ENCODE results near the gene EFCAB5. TPM values are rescaled to one million over a fixed set of nuclear protein-coding genes. Genes with fewer than 3 reads are reported as not detected.
"Not testable (repeated sequence)": the region's sequence is repeated elsewhere in the genome, so short reads cannot be mapped to it uniquely, and the experiment has no call there.

EFCAB5 gene
- total RNA-seq, 1 experiment from 2014 or later, result 0.57 TPM

- peak; percentile 17 for DNase-seq (ENCODE audit: extremely low read depth, low read depth)
These were observed 8.1 kb upstream of the EFCAB5 start for GRCh38 chr17:29933379-29933778.

- DNase-seq (ENCODE audit: extremely low read depth, low read depth), result not testable (repeated sequence)
These were observed 5.5 kb upstream of the EFCAB5 start for GRCh38 chr17:29935909-29936308.

- DNase-seq (ENCODE audit: extremely low read depth, low read depth), result no peak
These were observed 4.7 kb upstream of the EFCAB5 start for GRCh38 chr17:29936724-29937123.

- DNase-seq (ENCODE audit: extremely low read depth, low read depth), result no peak
These were observed 3.8 kb downstream of the EFCAB5 start for GRCh38 chr17:29945281-29945680.

- no peak for DNase-seq (ENCODE audit: extremely low read depth, low read depth)
These were observed 7.2 kb downstream of the EFCAB5 start for GRCh38 chr17:29948448-29949215.

GRCh38 chr17:29949696-29950095, 8.3 kb downstream of the EFCAB5 start:
- no peak for DNase-seq (ENCODE audit: extremely low read depth, low read depth)

- DNase-seq (ENCODE audit: extremely low read depth, low read depth), result no peak
These were observed 13.0 kb downstream of the EFCAB5 start for GRCh38 chr17:29954405-29954804.

- no peak for DNase-seq (ENCODE audit: extremely low read depth, low read depth)
These were observed 14.8 kb downstream of the EFCAB5 start for GRCh38 chr17:29956225-29956624.

GRCh38 chr17:29957488-29957887, 16.1 kb downstream of the EFCAB5 start:
- not testable (repeated sequence) for DNase-seq (ENCODE audit: extremely low read depth, low read depth)

- no peak for DNase-seq (ENCODE audit: extremely low read depth, low read depth)
These were observed 17.7 kb downstream of the EFCAB5 start for GRCh38 chr17:29958947-29959657.

GRCh38 chr17:29959658-29960337, 18.4 kb downstream of the EFCAB5 start:
- no peak for DNase-seq (ENCODE audit: extremely low read depth, low read depth)

GRCh38 chr17:29962656-29963055, 21.2 kb downstream of the EFCAB5 start:
- no peak for DNase-seq (ENCODE audit: extremely low read depth, low read depth)

- DNase-seq (ENCODE audit: extremely low read depth, low read depth), result no peak
These were observed 26.8 kb downstream of the EFCAB5 start for GRCh38 chr17:29968271-29968670.

- DNase-seq (ENCODE audit: extremely low read depth, low read depth), result no peak
These were observed 30.8 kb downstream of the EFCAB5 start for GRCh38 chr17:29972277-29972676.

- DNase-seq (ENCODE audit: extremely low read depth, low read depth), result no peak
These were observed 31.6 kb downstream of the EFCAB5 start for GRCh38 chr17:29973005-29973404.

GRCh38 chr17:29977836-29978235, 36.4 kb downstream of the EFCAB5 start:
- DNase-seq (ENCODE audit: extremely low read depth, low read depth), result no peak

GRCh38 chr17:29980261-29980660, 38.8 kb downstream of the EFCAB5 start:
- DNase-seq (ENCODE audit: extremely low read depth, low read depth), result no peak

- DNase-seq (ENCODE audit: extremely low read depth, low read depth), result no peak
These were observed 41.7 kb downstream of the EFCAB5 start for GRCh38 chr17:29982991-29983653.

GRCh38 chr17:29996458-29996857, 55.0 kb downstream of the EFCAB5 start:
- no peak for DNase-seq (ENCODE audit: extremely low read depth, low read depth)

- no peak for DNase-seq (ENCODE audit: extremely low read depth, low read depth)
These were observed 58.7 kb downstream of the EFCAB5 start for GRCh38 chr17:30000001-30000754.

Data from NCI-H460 (cell line).